HCT116 (cell line): Measurements from ENCODE around the gene ZNF853. TPM values are rescaled to one million over a fixed set of nuclear protein-coding genes. Genes with fewer than 3 reads are reported as not detected.

Experiments used
- ATAC-seq: fragments of 200-7000 bp; cut with Tn5 transposase; 2 replicates; pipeline ENCODE4 v1.9.1; 2020; ENCODE audit warnings: mild to moderate bottlenecking, moderate library complexity
- BruUV-seq: library from RNA; stranded (reverse); fragments of 400-500 nt; replicated peaks from 2 replicates; lab custom pipeline; 2021; lab: Mats Ljungman, UMichigan
- CTCF ChIA-PET: fragments of 300-600 bp; sonication (Branson Sonifier 250); formaldehyde crosslinking; loops from one replicate; lab custom pipeline; 2021; ENCODE audit warnings: antibody characterized with exemption; lab: Charles Lee
- POLR2A ChIA-PET: fragments of 300-600, 350-600 bp; sonication (Branson Sonifier 250); formaldehyde crosslinking; loops from one replicate; lab custom pipeline; 2021; ENCODE audit warnings: antibody characterized with exemption; lab: Charles Lee
- RAD21 ChIA-PET, 2 experiments: fragments of 300-600 bp; sonication (Branson Sonifier 250); formaldehyde crosslinking; loops; one replicate each; lab custom pipeline; 2023; ENCODE audit warnings: low total read pairs in 2 of 2; ENCODE audit not compliant: uncharacterized antibody in 2 of 2, unreplicated experiment in 2 of 2, low non-redundant PET in 1 of 2; lab: Charles Lee
- DNase-seq: peaks from one replicate; pipeline ENCODE4 v3.0.0-alpha.2; 2010; ENCODE audit warnings: low read depth, low spot score
- H2AFZ ChIP-seq: fragments of 200-600 bp; shearing (Covaris generic), sonication (generic); 2 replicates; pipeline ENCODE4 v1.6.1; 2017; ENCODE audit warnings: low read depth, mixed run types, mixed read lengths, antibody characterized with exemption, low read length; ENCODE audit not compliant: poor library complexity, severe bottlenecking
- H3K27ac ChIP-seq: 2 replicates; pipeline ENCODE4 v1.5.1; 2012; ENCODE audit warnings: low read depth, low read length
- H3K27me3 ChIP-seq: fragments of 200-600 bp; sonication (generic); 2 replicates; pipeline ENCODE4 v1.6.1; 2016; ENCODE audit warnings: mixed run types, low read length, mixed read lengths; ENCODE audit not compliant: insufficient read depth
- H3K36me3 ChIP-seq, 2 experiments: fragments of 200-500 bp in 1 of 2; fragments of 200-600 bp in 1 of 2; sonication (Bioruptor generic) in 1 of 2; sonication (generic) in 1 of 2; 2 replicates each; pipeline versions ENCODE4 v1.5.1 to v1.6.1; 2014 to 2016; ENCODE audit warnings: low read length in 2 of 2, inconsistent platforms in 1 of 2, mixed read lengths in 1 of 2, mixed run types in 1 of 2; ENCODE audit not compliant: insufficient read depth in 2 of 2, control insufficient read depth in 1 of 2
- H3K4me1 ChIP-seq, 2 experiments: fragments of 200-600 bp in 1 of 2; sonication (generic) in 1 of 2; 2 replicates each; pipeline versions ENCODE4 v1.5.1 to v1.6.1; 2012 to 2017; ENCODE audit warnings: low read length in 2 of 2, inconsistent platforms in 1 of 2, mild to moderate bottlenecking in 1 of 2, mixed read lengths in 1 of 2, mixed run types in 1 of 2, moderate library complexity in 1 of 2; ENCODE audit not compliant: insufficient read depth in 2 of 2, control insufficient read depth in 1 of 2
- H3K4me2 ChIP-seq: fragments of 200-600 bp; sonication (generic); 2 replicates; pipeline ENCODE4 v1.6.1; 2017; ENCODE audit warnings: mixed run types, low read length, mixed read lengths
- H3K4me3 ChIP-seq, 2 experiments: fragments of 200-600 bp in 1 of 2; sonication (generic) in 1 of 2; replicated peaks in 1 of 2; 2 replicates each; pipeline ENCODE4 v1.5.1; 2011 to 2016; ENCODE audit warnings: low read length in 2 of 2, control low read depth in 1 of 2, low read depth in 1 of 2, mild to moderate bottlenecking in 1 of 2, mixed read lengths in 1 of 2, mixed run types in 1 of 2
- H3K79me2 ChIP-seq: fragments of 200-600 bp; sonication (generic); 2 replicates; pipeline ENCODE4 v1.6.1; 2017; ENCODE audit warnings: mild to moderate bottlenecking, mixed run types, low read length, moderate library complexity, mixed read lengths; ENCODE audit not compliant: insufficient read depth
- H3K9ac ChIP-seq: fragments of 200-600 bp; sonication (generic); 2 replicates; pipeline ENCODE4 v1.6.1; 2016; ENCODE audit warnings: low read length, mixed read lengths
- H3K9me2 ChIP-seq: fragments of 200-600 bp; sonication (generic), shearing (Covaris generic); 2 replicates; pipeline ENCODE4 v1.6.1; 2017; ENCODE audit warnings: mixed run types, mild to moderate bottlenecking, moderate library complexity; ENCODE audit not compliant: insufficient read depth
- H3K9me3 ChIP-seq, 2 experiments: fragments of 200-500 bp in 1 of 2; fragments of 200-600 bp in 1 of 2; sonication (Bioruptor generic) in 1 of 2; sonication (generic) in 1 of 2; 2 replicates each; pipeline ENCODE4 v1.6.1; 2014 to 2017; ENCODE audit warnings: low read length in 2 of 2, mixed read lengths in 2 of 2, inconsistent platforms in 1 of 2, low read depth in 1 of 2, mild to moderate bottlenecking in 1 of 2, mixed run types in 1 of 2, moderate library complexity in 1 of 2; ENCODE audit not compliant: control insufficient read depth in 1 of 2, insufficient read depth in 1 of 2
- H4K20me1 ChIP-seq: fragments of 200-600 bp; sonication (generic), shearing (Covaris generic); 2 replicates; pipeline ENCODE4 v1.6.1; 2017; ENCODE audit warnings: mixed run types, mild to moderate bottlenecking, moderate library complexity; ENCODE audit not compliant: insufficient read depth
- CBX3 ChIP-seq: IDR thresholded peaks from 2 replicates; pipeline ENCODE4 v1.6.1; 2012; ENCODE audit warnings: low read depth
- EGR1 ChIP-seq: IDR thresholded peaks from 2 replicates; pipeline ENCODE4 v1.6.1; 2012; ENCODE audit warnings: low read depth
- POLR2AphosphoS5 ChIP-seq: IDR thresholded peaks from 2 replicates; pipeline ENCODE4 v1.6.1; 2011; ENCODE audit warnings: mild to moderate bottlenecking, low read depth, low read length, moderate library complexity
- RAD21 ChIP-seq: IDR thresholded peaks from 2 replicates; pipeline ENCODE4 v1.6.1; 2012; ENCODE audit warnings: low read depth, mild to moderate bottlenecking
- TCF7L2 ChIP-seq: IDR thresholded peaks from 2 replicates; pipeline ENCODE4 v1.7.0; 2011; ENCODE audit warnings: borderline replicate concordance, inconsistent platforms; ENCODE audit not compliant: insufficient read depth, insufficient read length; ENCODE audit errors: extremely low read depth
- YY1 ChIP-seq: IDR thresholded peaks from 2 replicates; pipeline ENCODE4 v1.6.1; 2011; ENCODE audit warnings: low read length, low read depth, moderate library complexity, mild to moderate bottlenecking; ENCODE audit not compliant: insufficient replicate concordance; ENCODE audit errors: extremely low read depth
- ZFX ChIP-seq: fragments of 450-650 bp; IDR thresholded peaks from 2 replicates; pipeline ENCODE4 v1.6.1; 2017
- ZNF274 ChIP-seq: fragments of 200-500 bp; sonication (Bioruptor generic); IDR thresholded peaks from 2 replicates; pipeline ENCODE4 v1.6.1; 2014; ENCODE audit warnings: mild to moderate bottlenecking, low read depth, low read length, inconsistent platforms
- intact Hi-C: fragments of 100-400 bp; cut with micrococcal nuclease; formaldehyde crosslinking; loops from 2 replicates; pipeline ENCODE4 v1.10.0; 2022
- total RNA-seq: library from RNA; stranded (reverse); gene quantifications from one replicate; pipeline ENCODE4 v1.2.1, GENCODE V29; 2021; ENCODE audit not compliant: unreplicated experiment
- TF ChIP-seq, protein P1 (sequence below): IDR thresholded peaks from 2 replicates; pipeline ENCODE4 v1.6.1; 2012
- TF ChIP-seq, protein P2 (sequence below): IDR thresholded peaks from 2 replicates; pipeline ENCODE4 v1.6.1; 2012

ZNF853 gene
- total RNA-seq, 1 experiment from 2014 or later = 0.05 TPM

GRCh38 chr7:6571160-6571779 is 44.1 kb upstream of the ZNF853 start:
- no peak for DNase-seq
- no TSS peak for BruUV-seq
- H3K9me3 ChIP-seq = no peaks in the 10 kb centered on the region
- no peaks in the 10 kb centered on the region for H3K27me3 ChIP-seq
- TF ChIP-seq POLR2AphosphoS5 = no peak
- TF ChIP-seq, protein P1, sequence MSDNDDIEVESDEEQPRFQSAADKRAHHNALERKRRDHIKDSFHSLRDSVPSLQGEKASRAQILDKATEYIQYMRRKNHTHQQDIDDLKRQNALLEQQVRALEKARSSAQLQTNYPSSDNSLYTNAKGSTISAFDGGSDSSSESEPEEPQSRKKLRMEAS = no peak
- TF ChIP-seq RAD21 = no peak
- TF ChIP-seq YY1 = no peak
- no peak for TF ChIP-seq ZFX
- TF ChIP-seq EGR1 = no peak
- no peak for TF ChIP-seq CBX3
- TF ChIP-seq, protein P2, sequence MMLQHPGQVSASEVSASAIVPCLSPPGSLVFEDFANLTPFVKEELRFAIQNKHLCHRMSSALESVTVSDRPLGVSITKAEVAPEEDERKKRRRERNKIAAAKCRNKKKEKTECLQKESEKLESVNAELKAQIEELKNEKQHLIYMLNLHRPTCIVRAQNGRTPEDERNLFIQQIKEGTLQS = no peak
- no peak for TF ChIP-seq ZNF274
- no peak for TF ChIP-seq TCF7L2
- H3K4me3 ChIP-seq = no peak overlapping the region
- intact Hi-C loops = loop anchor here (5.0 kb wide), 1 partner anchor 54 kb away; no protein-coding TSS in a partner anchor
- no peak overlapping the region for H3K9ac ChIP-seq
- no peak for ATAC-seq
- no peaks in the 10 kb centered on the region for H4K20me1 ChIP-seq
- H3K27ac ChIP-seq = no peak overlapping the region
- H3K79me2 ChIP-seq = 0 out of 2 replicates have a peak, but pooled peaks cover 2% of the 10 kb centered on the region
- ChIA-PET RAD21 (no interaction called here), CTCF (interaction anchor here (1.0 kb wide), 1 partner anchor 55 kb away, joined by 3 read pairs; no protein-coding TSS in a partner anchor), POLR2A (no interaction called here)
- H3K36me3 ChIP-seq = no peaks in the 10 kb centered on the region
- no peaks in the 10 kb centered on the region for H3K9me2 ChIP-seq
- peaks cover 5 to 6% of the 10 kb centered on the region in 2 experiments; a peak in 3 of 4 replicates for H3K4me1 ChIP-seq
- H3K4me2 ChIP-seq = no peak overlapping the region
- no peak overlapping the region for H2AFZ ChIP-seq
